Activated naive CD4-positive, alpha-beta T cell treated with anti-CD3 and anti-CD28 coated beads, Interleukin-2, amount 50 U/mL, for 16 hours (primary cell): Measurements from ENCODE around the gene NEIL3.

Source experiments
- DNase-seq: peaks from one replicate; pipeline ENCODE4 v3.0.0-alpha.2; 2020

The NEIL3 gene

GRCh38 chr4:177309522-177310371, at the start of gene NEIL3:
Gene NEIL3, plus strand, starts transcription at chr4:177309874. Its CDS starts 80 bp downstream, at chr4:177309954.
- peak; percentile 93 for DNase-seq

GRCh38 chr4:177263818-177264217, 45.9 kb upstream of the NEIL3 start:
- DNase-seq, result no peak

GRCh38 chr4:177264788-177265422, 44.8 kb upstream of the NEIL3 start:
- no peak for DNase-seq

- no peak for DNase-seq
Observed at GRCh38 chr4:177265729-177266128, 43.9 kb upstream of the NEIL3 start.

- DNase-seq, result no peak
Observed at GRCh38 chr4:177266506-177266905, 43.2 kb upstream of the NEIL3 start.

- DNase-seq, result no peak
Observed at GRCh38 chr4:177267911-177268310, 41.8 kb upstream of the NEIL3 start.

GRCh38 chr4:177271091-177271490, 38.6 kb upstream of the NEIL3 start:
- no peak for DNase-seq

GRCh38 chr4:177271915-177272766, 37.5 kb upstream of the NEIL3 start:
- no peak for DNase-seq

- DNase-seq, result no peak
Observed at GRCh38 chr4:177275999-177276398, 33.7 kb upstream of the NEIL3 start.

GRCh38 chr4:177281351-177281909, 28.2 kb upstream of the NEIL3 start:
- no peak for DNase-seq

GRCh38 chr4:177282284-177282835, 27.3 kb upstream of the NEIL3 start:
- DNase-seq, result no peak

- no peak for DNase-seq
Observed at GRCh38 chr4:177283167-177283566, 26.5 kb upstream of the NEIL3 start.

- no peak for DNase-seq
Observed at GRCh38 chr4:177285953-177286352, 23.7 kb upstream of the NEIL3 start.

- DNase-seq, result no peak
Observed at GRCh38 chr4:177287255-177287654, 22.4 kb upstream of the NEIL3 start.

GRCh38 chr4:177288335-177288734, 21.3 kb upstream of the NEIL3 start:
- no peak for DNase-seq

GRCh38 chr4:177290780-177291179, 18.9 kb upstream of the NEIL3 start:
- DNase-seq, result no peak

GRCh38 chr4:177292171-177292570, 17.5 kb upstream of the NEIL3 start:
- no peak for DNase-seq

GRCh38 chr4:177293208-177294033, 16.3 kb upstream of the NEIL3 start:
- no peak for DNase-seq

GRCh38 chr4:177297785-177298391, 11.8 kb upstream of the NEIL3 start:
- no peak for DNase-seq

- DNase-seq, result no peak
Observed at GRCh38 chr4:177301126-177301639, 8.5 kb upstream of the NEIL3 start.
